Measurements from ENCODE around the gene PALD1. TPM values are rescaled to one million over a fixed set of nuclear protein-coding genes. Genes with fewer than 3 reads are reported as not detected.
A peak's percentile ranks its signal among the peaks of the same experiment; 100 is the strongest.

PALD1 gene
- total and polyA plus RNA-seq, 5 donors = 2.8 to 7.7 (median 5.6) TPM

DNA sequence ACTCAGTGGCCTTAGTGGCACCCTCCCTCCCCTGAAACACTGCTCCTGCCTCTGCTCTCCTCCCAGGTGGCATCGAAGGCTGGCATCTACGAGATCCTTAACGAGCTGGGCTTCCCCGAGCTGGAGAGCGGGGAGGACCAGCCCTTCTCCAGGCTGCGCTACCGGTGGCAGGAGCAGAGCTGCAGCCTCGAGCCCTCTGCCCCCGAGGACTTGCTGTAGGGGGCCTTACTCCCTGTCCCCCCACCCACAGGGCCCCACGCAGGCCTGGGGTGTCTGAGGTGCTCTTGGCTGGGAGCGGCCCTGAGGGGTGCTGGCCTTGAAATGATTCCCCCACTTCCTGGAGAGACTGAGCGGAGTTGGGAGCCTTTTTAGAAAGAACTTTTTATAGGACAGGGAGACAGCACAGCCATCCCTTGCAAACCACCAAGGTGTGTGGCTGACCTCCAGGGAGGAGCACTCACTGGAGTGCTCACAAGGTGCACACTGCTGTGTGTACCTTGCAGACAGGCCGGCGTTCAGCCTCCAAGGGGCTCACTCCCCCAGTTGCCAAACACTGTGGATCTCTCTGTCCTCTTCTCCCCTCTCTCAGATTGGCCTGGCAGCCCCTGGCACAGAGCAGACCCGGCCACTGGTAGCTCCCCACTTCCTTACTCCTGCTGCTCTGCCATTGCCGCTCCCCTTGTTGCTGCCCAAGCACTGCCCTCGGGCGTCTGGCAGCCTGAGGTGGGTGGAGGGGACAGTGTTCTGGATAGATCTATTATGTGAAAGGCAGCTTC, 88.1 kb downstream of the PALD1 start:
- WGBS = 89% methylated on average over 18 of the region's 18 CpGs
- H3K27me3 ChIP-seq (ENCODE audit: control insufficient read depth, insufficient read depth) = no peaks in the 10 kb centered on the region
- DNase-seq (peak in 1 of 3 donors; percentile 40), ATAC-seq (no peak)
- H3K4me1 ChIP-seq (ENCODE audit: control insufficient read depth, insufficient read depth, low read length) = no peaks in the 10 kb centered on the region
- intact Hi-C loops (cut with DNase I) = no loop called here
- H3K27ac ChIP-seq (ENCODE audit: low read length) = no peak overlapping the region
- no peak overlapping the region for H3K4me3 ChIP-seq (ENCODE audit: low read length)
- no peaks in the 10 kb centered on the region for H3K9me3 ChIP-seq (ENCODE audit: control insufficient read depth, low read length)

DNA sequence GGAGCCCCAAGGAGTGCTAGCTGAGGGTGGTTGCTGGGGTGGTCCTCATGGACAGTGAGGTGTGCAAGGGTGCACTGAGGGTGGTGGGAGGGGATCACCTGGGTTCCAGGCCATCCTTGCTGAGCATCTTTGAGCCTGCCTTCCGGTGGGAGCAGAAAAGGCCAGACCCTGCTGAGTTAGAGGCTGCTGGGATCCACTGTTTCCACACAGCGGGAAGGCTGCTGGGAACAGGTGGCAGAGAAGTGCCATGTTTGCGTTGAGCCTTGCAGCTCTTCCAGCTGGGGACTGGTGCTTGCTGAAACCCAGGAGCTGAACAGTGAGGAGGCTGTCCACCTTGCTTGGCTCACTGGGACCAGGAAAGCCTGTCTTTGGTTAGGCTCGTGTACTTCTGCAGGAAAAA, 89.0 kb downstream of the PALD1 start:
- ATAC-seq (no peak), DNase-seq (no peak)
- intact Hi-C loops (cut with DNase I) = no loop called here
- Histone ChIP-seq H3K4me1 (ENCODE audit: control insufficient read depth, insufficient read depth, low read length) (no peaks in the 10 kb centered on the region), H3K27ac (ENCODE audit: low read length) (no peak overlapping the region), H3K4me3 (ENCODE audit: low read length) (no peak overlapping the region), H3K9me3 (ENCODE audit: control insufficient read depth, low read length) (no peaks in the 10 kb centered on the region), H3K27me3 (ENCODE audit: control insufficient read depth, insufficient read depth) (no peaks in the 10 kb centered on the region)
- WGBS = 88% methylated on average over 4 of the region's 4 CpGs

GRCh38 chr10:70568113-70568512, 89.5 kb downstream of the PALD1 start:
- Histone ChIP-seq H3K27me3 (ENCODE audit: control insufficient read depth, insufficient read depth) (no peaks in the 10 kb centered on the region), H3K27ac (ENCODE audit: low read length) (no peak overlapping the region), H3K9me3 (ENCODE audit: control insufficient read depth, low read length) (no peaks in the 10 kb centered on the region), H3K4me1 (ENCODE audit: control insufficient read depth, insufficient read depth, low read length) (no peaks in the 10 kb centered on the region), H3K4me3 (ENCODE audit: low read length) (no peak overlapping the region)
- no peak for DNase-seq
- intact Hi-C loops (cut with DNase I) = no loop called here
- 95% methylated on average over 3 of the region's 3 CpGs for WGBS
- no peak for ATAC-seq

GRCh38 chr10:70568781-70569495, 90.4 kb downstream of the PALD1 start:
- Histone ChIP-seq H3K27me3 (ENCODE audit: control insufficient read depth, insufficient read depth) (no peaks in the 10 kb centered on the region), H3K9me3 (ENCODE audit: control insufficient read depth, low read length) (no peaks in the 10 kb centered on the region), H3K27ac (ENCODE audit: low read length) (no peak overlapping the region), H3K4me1 (ENCODE audit: control insufficient read depth, insufficient read depth, low read length) (no peaks in the 10 kb centered on the region), H3K4me3 (ENCODE audit: low read length) (no peak overlapping the region)
- ATAC-seq = no peak
- no peak for DNase-seq
- intact Hi-C loops (cut with DNase I) = no loop called here
- WGBS = 90% methylated on average over 7 of the region's 7 CpGs

GRCh38 chr10:70571236-70571635, 92.7 kb downstream of the PALD1 start:
- Histone ChIP-seq H3K4me3 (ENCODE audit: low read length) (no peak overlapping the region), H3K27ac (ENCODE audit: low read length) (no peak overlapping the region), H3K9me3 (ENCODE audit: control insufficient read depth, low read length) (no peaks in the 10 kb centered on the region), H3K27me3 (ENCODE audit: control insufficient read depth, insufficient read depth) (no peaks in the 10 kb centered on the region), H3K4me1 (ENCODE audit: control insufficient read depth, insufficient read depth, low read length) (peaks cover 7% of the 10 kb centered on the region)
- WGBS = 96% methylated on average over 4 of the region's 4 CpGs
- intact Hi-C loops (cut with DNase I) = loop anchor here in 1 of 4 donors (10.0 kb wide), 1 partner anchor 104 kb away; the partner anchor contains the start of gene ADAMTS14
- no peak for DNase-seq
- no peak for ATAC-seq

DNA sequence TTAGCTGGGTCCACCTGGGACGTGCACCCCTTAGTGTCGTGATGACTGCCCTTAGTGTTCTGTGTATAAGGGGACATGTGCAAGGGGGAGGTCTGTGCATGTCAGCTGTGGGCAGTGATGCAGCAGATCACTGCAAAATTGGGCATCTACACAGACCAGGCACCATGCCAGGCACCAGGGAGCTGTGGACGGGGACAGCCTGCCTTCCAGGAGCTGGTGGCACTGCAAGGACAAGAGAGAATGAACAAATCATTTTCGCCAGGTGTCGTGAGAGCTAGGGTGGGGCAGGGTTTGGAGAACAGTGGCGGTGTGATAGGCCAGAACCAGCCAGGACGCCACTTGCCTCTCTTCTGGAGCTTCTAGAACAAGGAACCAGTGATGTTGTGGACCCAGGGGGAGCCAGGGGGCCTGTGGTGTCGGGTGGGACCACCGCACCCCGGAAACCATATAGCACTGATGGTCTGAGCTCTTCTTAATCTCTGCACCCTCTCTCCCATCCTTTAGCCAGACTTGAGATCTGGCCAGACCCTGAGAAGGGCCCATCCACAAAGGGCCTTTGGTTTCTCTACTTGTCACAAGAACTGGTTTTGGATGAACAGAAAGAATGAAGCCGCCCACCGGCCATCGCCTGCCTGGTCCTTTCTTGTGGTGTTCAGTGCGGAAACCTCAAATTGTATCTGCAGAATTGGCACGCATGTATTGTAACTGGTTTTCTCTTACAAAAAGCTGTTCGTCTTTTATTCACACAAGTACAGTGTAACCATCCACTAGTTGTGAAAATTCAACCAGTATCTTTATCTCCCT, 93.3 kb downstream of the PALD1 start:
- no peak overlapping the region for H3K4me3 ChIP-seq (ENCODE audit: low read length)
- H3K27ac ChIP-seq (ENCODE audit: low read length) = no peak overlapping the region
- WGBS = 87% methylated on average over 16 of the region's 16 CpGs
- no peaks in the 10 kb centered on the region for H3K9me3 ChIP-seq (ENCODE audit: control insufficient read depth, low read length)
- H3K4me1 ChIP-seq (ENCODE audit: control insufficient read depth, insufficient read depth, low read length) = peaks cover 12% of the 10 kb centered on the region
- ATAC-seq (no peak), DNase-seq (no peak)
- intact Hi-C loops (cut with DNase I) = loop anchor here in 1 of 4 donors (10.0 kb wide), 1 partner anchor 103 kb away; the partner anchor contains the start of gene ADAMTS14
- no peaks in the 10 kb centered on the region for H3K27me3 ChIP-seq (ENCODE audit: control insufficient read depth, insufficient read depth)

DNA sequence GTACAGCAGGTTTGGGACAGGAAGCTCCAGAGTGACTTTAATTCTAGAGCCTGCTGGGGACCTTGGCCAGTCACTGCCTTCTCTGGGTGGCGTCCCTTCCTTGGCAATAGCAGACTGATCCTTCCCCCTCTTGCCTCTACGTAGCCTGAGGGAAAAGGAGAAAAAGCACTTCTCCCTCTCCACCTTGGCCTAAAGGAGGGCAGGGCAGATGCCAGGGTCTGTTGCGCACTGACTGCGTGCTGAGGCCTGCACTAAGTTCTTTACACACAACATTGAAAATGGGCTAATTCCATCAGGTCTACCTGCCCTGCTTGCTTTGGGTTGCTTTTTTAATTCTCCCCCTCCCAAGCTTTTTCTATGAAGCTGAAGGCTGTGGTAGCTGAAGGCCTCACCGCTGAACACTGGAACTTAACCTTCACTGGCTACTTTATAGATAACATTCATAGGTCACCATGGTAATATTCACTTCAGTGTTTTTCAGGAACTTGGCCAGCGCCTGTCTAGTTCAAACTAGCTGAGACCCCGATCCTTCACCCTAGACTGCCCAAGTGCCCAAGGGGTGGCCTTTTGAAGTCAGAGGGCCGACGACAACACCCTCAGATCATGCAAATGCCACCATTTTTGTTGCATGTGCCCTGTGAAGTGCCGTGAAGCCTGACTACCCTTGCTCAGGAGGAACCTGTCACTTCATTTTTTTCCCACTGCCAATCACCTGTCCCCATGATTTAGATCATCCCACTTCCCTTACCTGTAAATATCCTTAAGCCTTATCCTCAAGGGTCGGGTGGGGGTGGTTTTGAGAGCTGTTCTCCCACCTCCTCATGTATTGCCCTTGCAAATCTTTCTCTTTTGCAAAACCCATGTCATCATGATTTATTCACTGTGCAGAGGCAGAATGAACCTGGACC, 95.3 kb downstream of the PALD1 start:
- intact Hi-C loops (cut with DNase I) = loop anchor here in 1 of 4 donors (10.0 kb wide), 1 partner anchor 101 kb away; the partner anchor contains the start of gene ADAMTS14
- no peaks in the 10 kb centered on the region for H3K27me3 ChIP-seq (ENCODE audit: control insufficient read depth, insufficient read depth)
- no peaks in the 10 kb centered on the region for H3K9me3 ChIP-seq (ENCODE audit: control insufficient read depth, low read length)
- peaks cover 12% of the 10 kb centered on the region for H3K4me1 ChIP-seq (ENCODE audit: control insufficient read depth, insufficient read depth, low read length)
- 90% methylated on average over 11 of the region's 11 CpGs for WGBS
- H3K27ac ChIP-seq (ENCODE audit: low read length) = no peak overlapping the region
- DNase-seq (no peak), ATAC-seq (no peak)
- no peak overlapping the region for H3K4me3 ChIP-seq (ENCODE audit: low read length)

DNA sequence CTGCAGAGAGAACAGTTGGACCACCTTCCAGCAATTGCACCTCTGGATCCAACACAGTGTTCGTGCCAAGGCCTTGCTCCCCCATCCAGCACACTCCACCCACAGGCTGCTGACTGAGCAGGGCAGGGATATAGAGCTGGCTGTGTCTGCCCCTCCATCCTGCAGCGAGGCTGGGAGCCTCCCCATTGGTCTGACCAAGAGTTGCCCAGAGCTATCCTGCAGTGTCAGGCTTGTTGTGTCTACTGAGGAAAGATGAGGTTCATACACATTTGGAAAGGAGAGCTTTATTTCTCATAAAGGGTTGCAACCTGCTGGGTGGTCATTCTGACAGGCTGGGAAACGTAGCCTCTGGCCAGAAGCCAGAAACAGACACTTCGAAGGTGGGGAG, 96.9 kb downstream of the PALD1 start:
- intact Hi-C loops (cut with DNase I) = loop anchor here in 1 of 4 donors (10.0 kb wide), 1 partner anchor 99 kb away; the partner anchor contains the start of gene ADAMTS14
- ATAC-seq (peak; percentile 61 to 70), DNase-seq (no peak)
- H3K27me3 ChIP-seq (ENCODE audit: control insufficient read depth, insufficient read depth) = no peaks in the 10 kb centered on the region
- peaks cover 12% of the 10 kb centered on the region for H3K4me1 ChIP-seq (ENCODE audit: control insufficient read depth, insufficient read depth, low read length)
- no peaks in the 10 kb centered on the region for H3K9me3 ChIP-seq (ENCODE audit: control insufficient read depth, low read length)
- WGBS = 22% methylated on average over 4 of the region's 4 CpGs
- H3K27ac ChIP-seq (ENCODE audit: low read length) = peak overlapping the region; percentile 12
- no peak overlapping the region for H3K4me3 ChIP-seq (ENCODE audit: low read length)

GRCh38 chr10:70575874-70576802, 97.6 kb downstream of the PALD1 start:
- Histone ChIP-seq H3K4me1 (ENCODE audit: control insufficient read depth, insufficient read depth, low read length) (peaks cover 12% of the 10 kb centered on the region), H3K27me3 (ENCODE audit: control insufficient read depth, insufficient read depth) (no peaks in the 10 kb centered on the region), H3K27ac (ENCODE audit: low read length) (peak overlapping the region; percentile 12), H3K4me3 (ENCODE audit: low read length) (no peak overlapping the region), H3K9me3 (ENCODE audit: control insufficient read depth, low read length) (no peaks in the 10 kb centered on the region)
- ATAC-seq = peak; percentile 87 to 90
- intact Hi-C loops (cut with DNase I) = loop anchor here in 1 of 4 donors (10.0 kb wide), 1 partner anchor 99 kb away; the partner anchor contains the start of gene ADAMTS14
- WGBS = 35% methylated on average over 12 of the region's 12 CpGs
- peak; percentile 57 to 85 (median 76) for DNase-seq

Data from right cardiac atrium (tissue), 5 donors.